Naive thymus-derived CD4-positive, alpha-beta T cell (primary cell): ENCODE results near the gene SETD2. TPM values are rescaled to one million over a fixed set of nuclear protein-coding genes. Genes with fewer than 3 reads are reported as not detected.
A peak's percentile ranks its signal among the peaks of the same experiment; 100 is the strongest.

Experiments
- ATAC-seq: fragments of 150-1000 bp; cut with Tn5 transposase; 2 replicates; pipeline ENCODE4 v1.10.0; 2021; ENCODE audit warnings: mild to moderate bottlenecking, moderate library complexity
- CTCF ChIA-PET: fragments of 350-600 bp; sonication (Branson Sonifier 250); formaldehyde crosslinking; loops from one replicate; lab custom pipeline; 2021; ENCODE audit warnings: antibody characterized with exemption; lab: Charles Lee
- POLR2A ChIA-PET: fragments of 350-600 bp; sonication (Branson Sonifier 250); formaldehyde crosslinking; loops from one replicate; lab custom pipeline; 2021; ENCODE audit warnings: antibody characterized with exemption, inconsistent platforms; lab: Charles Lee
- DNase-seq, 9 donors: peaks; one replicate each; pipeline versions ENCODE4 v3.0.0 to v3.0.0-alpha.2; 2020 to 2022; ENCODE audit warnings: mixed read lengths in 1 of 9
- H3K27ac ChIP-seq: one replicate; pipeline ENCODE4 v1.7.0; 2013; ENCODE audit warnings: mild to moderate bottlenecking, low read depth, low read length, moderate library complexity
- H3K27me3 ChIP-seq, 2 donors: one replicate each; pipeline ENCODE4 v1.7.0; 2013; ENCODE audit warnings: low read length in 2 of 2, mild to moderate bottlenecking in 2 of 2, moderate library complexity in 2 of 2; ENCODE audit not compliant: control insufficient read depth in 2 of 2, insufficient read depth in 2 of 2
- H3K36me3 ChIP-seq, 3 experiments: 1 replicate in 2 of 3; 2 replicates in 1 of 3; pipeline ENCODE4 v1.7.0; 2013; ENCODE audit warnings: low read length in 3 of 3, mild to moderate bottlenecking in 3 of 3, moderate library complexity in 1 of 3; ENCODE audit not compliant: insufficient read depth in 3 of 3, control insufficient read depth in 2 of 3
- H3K4me1 ChIP-seq, 2 donors: one replicate each; pipeline ENCODE4 v1.7.0; 2013; ENCODE audit warnings: low read length in 2 of 2, mild to moderate bottlenecking in 2 of 2, moderate library complexity in 1 of 2; ENCODE audit not compliant: control insufficient read depth in 2 of 2, insufficient read depth in 2 of 2
- H3K4me3 ChIP-seq: 2 replicates; pipeline ENCODE4 v1.7.0; 2013; ENCODE audit warnings: mild to moderate bottlenecking, low read length
- H3K9me3 ChIP-seq, 3 experiments: 1 replicate in 2 of 3; 2 replicates in 1 of 3; pipeline ENCODE4 v1.7.0; 2013; ENCODE audit warnings: low read length in 3 of 3; ENCODE audit not compliant: control insufficient read depth in 2 of 3
- H3K27ac Mint-ChIP-seq, 9 donors: one replicate each; pipeline ENCODE4 v1.8.0; 2020 to 2022; ENCODE audit warnings: mixed read lengths in 9 of 9, mild to moderate bottlenecking in 8 of 9, moderate library complexity in 5 of 9, inconsistent platforms in 2 of 9
- H3K27me3 Mint-ChIP-seq, 5 donors: one replicate each; pipeline ENCODE4 v1.8.0; 2021 to 2022; ENCODE audit warnings: mixed read lengths in 5 of 5, mild to moderate bottlenecking in 1 of 5
- H3K36me3 Mint-ChIP-seq, 5 donors: one replicate each; pipeline ENCODE4 v1.8.0; 2020 to 2022; ENCODE audit warnings: mixed read lengths in 5 of 5, mild to moderate bottlenecking in 3 of 5, inconsistent platforms in 1 of 5
- H3K4me1 Mint-ChIP-seq, 7 donors: one replicate each; pipeline ENCODE4 v1.8.0; 2020 to 2022; ENCODE audit warnings: mixed read lengths in 7 of 7, mild to moderate bottlenecking in 3 of 7, inconsistent platforms in 1 of 7
- H3K4me3 Mint-ChIP-seq, 10 donors: one replicate each; pipeline ENCODE4 v1.8.0; 2020 to 2022; ENCODE audit warnings: mild to moderate bottlenecking in 10 of 10, mixed read lengths in 10 of 10, moderate library complexity in 6 of 10, inconsistent platforms in 2 of 10
- H3K9me3 Mint-ChIP-seq, 11 donors: one replicate each; pipeline ENCODE4 v1.8.0; 2020 to 2022; ENCODE audit warnings: mixed read lengths in 11 of 11, mild to moderate bottlenecking in 4 of 11, inconsistent platforms in 1 of 11, moderate library complexity in 1 of 11
- intact Hi-C, 2 donors: fragments of 100-400 bp; cut with micrococcal nuclease; formaldehyde crosslinking; loops; one replicate each; pipeline ENCODE4 v1.15.1; 2023
- polyA plus RNA-seq, 2 donors: library from polyadenylated mRNA; unstranded; fragments of 300-500 nt; fragmentation: Illumina TruSeq; gene quantifications; one replicate each; pipeline ENCODE4 v1.2.3, GENCODE V29; 2021
- total RNA-seq, 6 experiments: library from RNA in 5 of 6; stranded (reverse) in 5 of 6; gene quantifications; 1 replicate in 5 of 6; 2 replicates in 1 of 6; pipeline ENCODE4 v1.2.3 and lab custom pipeline; 2021 to 2026

The SETD2 gene
- total and polyA plus RNA-seq, 7 experiments from 2014 or later: 11.0 to 77.3 (median 70.0) TPM

GRCh38 chr3:47018269-47018611, 145.7 kb downstream of the SETD2 start:
- peak overlapping the region; percentile 18 for H3K27ac ChIP-seq
- no peak overlapping the region for H3K4me3 ChIP-seq
- H3K27me3 ChIP-seq: no peaks in the 10 kb centered on the region
- Mint-ChIP-seq H3K36me3 (peaks cover 0 to 35% (median 11%) of the 10 kb centered on the region in 5 donors), H3K27ac (peak overlapping the region in 7 of 9 donors; percentile 53 to 93 (median 82)), H3K9me3 (no peaks in the 10 kb centered on the region), H3K4me3 (no peak overlapping the region), H3K4me1 (peaks cover 25 to 61% (median 33%) of the 10 kb centered on the region in 7 donors), H3K27me3 (no peaks in the 10 kb centered on the region)
- POLR2A ChIA-PET: no interaction called here
- H3K36me3 ChIP-seq: peaks cover 3 to 47% (median 14%) of the 10 kb centered on the region in 3 experiments
- no peak for DNase-seq
- intact Hi-C loops: loop anchor here in 1 of 2 donors (5.0 kb wide), 1 partner anchor 304 kb away; no protein-coding TSS in a partner anchor
- no peak for ATAC-seq
- CTCF ChIA-PET: no interaction called here
- peaks cover 7 to 18% of the 10 kb centered on the region in 2 donors for H3K4me1 ChIP-seq
- H3K9me3 ChIP-seq: no peaks in the 10 kb centered on the region

GRCh38 chr3:47017504-47018268, 146.2 kb downstream of the SETD2 start:
- no peak overlapping the region for H3K4me3 Mint-ChIP-seq

GRCh38 chr3:47016934-47017435, 146.9 kb downstream of the SETD2 start:
- H3K27ac Mint-ChIP-seq: peak overlapping the region; percentile 53 to 93 (median 79)

More at GRCh38 chr3:47017504-47018268, 146.2 kb downstream of the SETD2 start:
- Mint-ChIP-seq H3K36me3 (peaks cover 0 to 35% (median 11%) of the 10 kb centered on the region in 5 donors), H3K9me3 (no peaks in the 10 kb centered on the region), H3K4me1 (peaks cover 25 to 61% (median 33%) of the 10 kb centered on the region in 7 donors), H3K27me3 (no peaks in the 10 kb centered on the region), H3K27ac (peak overlapping the region; percentile 53 to 93 (median 79))
- peak overlapping the region; percentile 18 for H3K27ac ChIP-seq
- peaks cover 7 to 18% of the 10 kb centered on the region in 2 donors for H3K4me1 ChIP-seq
- ChIA-PET CTCF (no interaction called here), POLR2A (no interaction called here)
- ATAC-seq (no peak), DNase-seq (no peak)
- intact Hi-C loops: loop anchor here in 1 of 2 donors (5.0 kb wide), 1 partner anchor 305 kb away; no protein-coding TSS in a partner anchor
- no peaks in the 10 kb centered on the region for H3K9me3 ChIP-seq
- H3K36me3 ChIP-seq: peaks cover 3 to 47% (median 14%) of the 10 kb centered on the region in 3 experiments
- no peak overlapping the region for H3K4me3 ChIP-seq
- no peaks in the 10 kb centered on the region for H3K27me3 ChIP-seq

DNA sequence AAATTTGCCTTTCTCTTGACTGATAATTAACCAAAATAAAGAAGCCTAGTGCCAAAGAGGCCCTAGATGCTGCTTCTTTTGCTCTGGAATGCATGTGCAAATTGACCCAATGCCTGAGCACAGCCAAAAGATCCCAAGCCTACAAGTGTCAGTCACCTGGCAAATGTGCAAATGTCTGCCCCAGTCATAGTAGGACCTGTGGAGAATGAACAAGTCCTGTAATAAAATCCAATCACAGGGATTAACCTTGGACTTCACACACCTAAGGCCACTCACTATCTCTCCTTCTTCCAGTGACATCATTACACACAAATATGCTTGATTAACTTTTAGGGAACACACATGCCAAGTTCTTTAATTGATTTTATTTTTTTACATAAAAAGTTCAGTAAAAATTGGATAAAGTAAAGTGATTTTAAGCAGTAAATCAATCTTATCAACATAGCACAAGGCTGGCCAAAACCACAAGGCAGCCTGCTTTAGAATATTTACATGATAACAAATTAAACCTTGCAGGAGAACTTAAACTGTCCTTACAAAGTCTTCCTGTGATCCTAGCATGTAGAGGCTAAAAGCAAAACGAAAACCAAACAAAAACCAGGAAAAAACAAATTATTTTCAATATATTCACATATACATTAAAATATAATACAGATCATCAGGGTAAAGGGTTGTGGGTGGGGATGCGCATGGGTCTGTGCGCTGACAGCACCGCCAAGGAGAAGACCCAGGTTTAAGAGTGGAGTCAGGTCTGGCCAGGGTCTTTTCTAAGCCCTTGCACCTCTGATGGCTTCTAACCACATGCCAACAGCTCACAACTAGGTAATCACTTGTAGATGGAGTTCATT, 147.6 kb downstream of the SETD2 start:
- no peak for DNase-seq
- ATAC-seq: no peak
- Mint-ChIP-seq H3K9me3 (peaks cover 0 to 1% (median 0%) of the 10 kb centered on the region in 11 donors), H3K27ac (peak overlapping the region; percentile 39 to 93 (median 79)), H3K27me3 (no peaks in the 10 kb centered on the region), H3K36me3 (peaks cover 0 to 35% (median 11%) of the 10 kb centered on the region in 5 donors), H3K4me3 (peak overlapping the region in 1 of 10 donors; percentile 56), H3K4me1 (peaks cover 25 to 66% (median 38%) of the 10 kb centered on the region in 7 donors)
- H3K36me3 ChIP-seq: peaks cover 3 to 47% (median 14%) of the 10 kb centered on the region in 3 experiments
- H3K9me3 ChIP-seq: no peaks in the 10 kb centered on the region
- CTCF ChIA-PET: no interaction called here
- intact Hi-C loops: loop anchor here in 1 of 2 donors (5.0 kb wide), 1 partner anchor 306 kb away; no protein-coding TSS in a partner anchor
- H3K4me1 ChIP-seq: peaks cover 7 to 18% of the 10 kb centered on the region in 2 donors
- peak overlapping the region; percentile 17 for H3K27ac ChIP-seq
- H3K27me3 ChIP-seq: no peaks in the 10 kb centered on the region
- POLR2A ChIA-PET: no interaction called here
- no peak overlapping the region for H3K4me3 ChIP-seq

More at GRCh38 chr3:47016934-47017435, 146.9 kb downstream of the SETD2 start:
- Mint-ChIP-seq H3K9me3 (no peaks in the 10 kb centered on the region), H3K4me1 (peaks cover 25 to 61% (median 34%) of the 10 kb centered on the region in 7 donors), H3K27me3 (no peaks in the 10 kb centered on the region), H3K36me3 (peaks cover 0 to 35% (median 11%) of the 10 kb centered on the region in 5 donors), H3K4me3 (peak overlapping the region in 1 of 10 donors; percentile 56)
- ATAC-seq: peak; percentile 79
- Histone ChIP-seq H3K27me3 (no peaks in the 10 kb centered on the region), H3K4me1 (peaks cover 7 to 18% of the 10 kb centered on the region in 2 donors), H3K4me3 (no peak overlapping the region), H3K27ac (peak overlapping the region; percentile 17), H3K9me3 (no peaks in the 10 kb centered on the region), H3K36me3 (peaks cover 3 to 47% (median 14%) of the 10 kb centered on the region in 3 experiments)
- CTCF ChIA-PET: no interaction called here
- intact Hi-C loops: loop anchor here in 1 of 2 donors (5.0 kb wide), 1 partner anchor 305 kb away; no protein-coding TSS in a partner anchor
- POLR2A ChIA-PET: no interaction called here
- peak in 1 of 9 donors; percentile 50 for DNase-seq

GRCh38 chr3:47015151-47015550, 148.8 kb downstream of the SETD2 start:
- no peaks in the 10 kb centered on the region for H3K27me3 Mint-ChIP-seq
- peaks cover 28 to 64% (median 33%) of the 10 kb centered on the region in 7 donors for H3K4me1 Mint-ChIP-seq
- no peaks in the 10 kb centered on the region for H3K9me3 ChIP-seq
- H3K36me3 Mint-ChIP-seq: peaks cover 0 to 35% (median 11%) of the 10 kb centered on the region in 5 donors
- ATAC-seq (no peak), DNase-seq (no peak)
- CTCF ChIA-PET: no interaction called here
- H3K4me3 Mint-ChIP-seq: no peak overlapping the region
- H3K4me3 ChIP-seq: no peak overlapping the region
- intact Hi-C loops: loop anchor here in 1 of 2 donors (5.0 kb wide), 1 partner anchor 307 kb away; no protein-coding TSS in a partner anchor
- H3K27ac Mint-ChIP-seq: peak overlapping the region in 7 of 9 donors; percentile 6 to 82 (median 56)
- H3K36me3 ChIP-seq: peaks cover 3 to 44% (median 14%) of the 10 kb centered on the region in 3 experiments
- POLR2A ChIA-PET: no interaction called here
- peaks cover 0 to 1% (median 0%) of the 10 kb centered on the region in 11 donors for H3K9me3 Mint-ChIP-seq
- no peak overlapping the region for H3K27ac ChIP-seq
- H3K4me1 ChIP-seq: peaks cover 7 to 18% of the 10 kb centered on the region in 2 donors
- H3K27me3 ChIP-seq: no peaks in the 10 kb centered on the region

DNA sequence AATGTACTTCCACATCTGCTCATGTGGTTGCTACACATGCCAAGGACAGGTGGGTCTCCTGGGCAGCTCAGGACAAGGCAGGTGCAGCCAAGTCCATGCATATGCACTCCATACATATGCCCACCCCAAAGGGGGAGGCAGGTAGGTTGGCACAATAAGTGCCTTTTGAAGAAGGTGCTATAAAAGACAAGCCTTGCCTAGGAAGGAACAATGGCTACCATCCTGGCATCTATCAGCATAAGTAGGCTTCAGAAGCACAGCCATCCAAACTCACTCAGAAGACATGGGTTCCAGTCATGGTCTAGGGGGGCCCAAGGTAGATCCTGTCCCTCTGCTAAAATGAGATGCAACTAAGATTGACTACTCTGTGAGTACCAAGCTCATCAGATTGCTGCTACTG, 149.9 kb downstream of the SETD2 start:
- H3K27ac ChIP-seq: no peak overlapping the region
- H3K27ac Mint-ChIP-seq: peak overlapping the region in 8 of 9 donors; percentile 25 to 80 (median 62)

More for the DNA sequence above, 149.9 kb downstream of the SETD2 start:
- CTCF ChIA-PET: no interaction called here
- H3K9me3 ChIP-seq: no peaks in the 10 kb centered on the region
- Mint-ChIP-seq H3K36me3 (peaks cover 0 to 25% (median 7%) of the 10 kb centered on the region in 5 donors), H3K27me3 (no peaks in the 10 kb centered on the region), H3K9me3 (peaks cover 0 to 1% (median 0%) of the 10 kb centered on the region in 11 donors), H3K4me3 (no peak overlapping the region), H3K4me1 (peaks cover 28 to 53% (median 29%) of the 10 kb centered on the region in 7 donors)
- no peaks in the 10 kb centered on the region for H3K27me3 ChIP-seq
- H3K36me3 ChIP-seq: peaks cover 3 to 35% (median 6%) of the 10 kb centered on the region in 3 experiments
- no peak for ATAC-seq
- POLR2A ChIA-PET: interaction anchor here (0.8 kb wide), 1 partner anchor 23 kb away, joined by 3 read pairs; no protein-coding TSS in a partner anchor
- intact Hi-C loops: no loop called here
- no peak overlapping the region for H3K4me3 ChIP-seq
- peaks cover 7 to 18% of the 10 kb centered on the region in 2 donors for H3K4me1 ChIP-seq
- no peak for DNase-seq
